PFSK-1 (cell line): ENCODE data around the gene DNASE1L2.

Source experiments
- FOXP2 ChIP-seq: optimal IDR thresholded peaks from 2 replicates; pipeline ENCODE3; 2011; ENCODE audit warnings: borderline replicate concordance, control low read depth, inconsistent platforms; ENCODE audit not compliant: insufficient read depth; ENCODE audit errors: extremely low read length, extremely low read depth
- POLR2AphosphoS5 ChIP-seq: IDR thresholded peaks from 2 replicates; pipeline ENCODE4 v1.6.1; 2012; ENCODE audit warnings: low read depth, mild to moderate bottlenecking, control low read depth, low read length, moderate library complexity
- REST ChIP-seq, 2 experiments: IDR thresholded peaks; 2 replicates each; pipeline versions ENCODE4 v1.6.1 to v1.8.0; 2011 to 2012; ENCODE audit warnings: low read depth in 2 of 2, low read length in 2 of 2, control low read depth in 1 of 2, inconsistent platforms in 1 of 2, mild to moderate bottlenecking in 1 of 2, moderate library complexity in 1 of 2; ENCODE audit not compliant: insufficient read depth in 1 of 2
- SIN3A ChIP-seq: IDR thresholded peaks from 2 replicates; pipeline ENCODE4 v1.6.1; 2012; ENCODE audit warnings: mild to moderate bottlenecking, low read length, moderate library complexity, borderline replicate concordance; ENCODE audit not compliant: insufficient read depth
- TAF1 ChIP-seq: IDR thresholded peaks from 2 replicates; pipeline ENCODE4 v1.6.1; 2012; ENCODE audit warnings: low read length, control low read depth, borderline replicate concordance; ENCODE audit not compliant: insufficient read depth

The DNASE1L2 gene

DNA sequence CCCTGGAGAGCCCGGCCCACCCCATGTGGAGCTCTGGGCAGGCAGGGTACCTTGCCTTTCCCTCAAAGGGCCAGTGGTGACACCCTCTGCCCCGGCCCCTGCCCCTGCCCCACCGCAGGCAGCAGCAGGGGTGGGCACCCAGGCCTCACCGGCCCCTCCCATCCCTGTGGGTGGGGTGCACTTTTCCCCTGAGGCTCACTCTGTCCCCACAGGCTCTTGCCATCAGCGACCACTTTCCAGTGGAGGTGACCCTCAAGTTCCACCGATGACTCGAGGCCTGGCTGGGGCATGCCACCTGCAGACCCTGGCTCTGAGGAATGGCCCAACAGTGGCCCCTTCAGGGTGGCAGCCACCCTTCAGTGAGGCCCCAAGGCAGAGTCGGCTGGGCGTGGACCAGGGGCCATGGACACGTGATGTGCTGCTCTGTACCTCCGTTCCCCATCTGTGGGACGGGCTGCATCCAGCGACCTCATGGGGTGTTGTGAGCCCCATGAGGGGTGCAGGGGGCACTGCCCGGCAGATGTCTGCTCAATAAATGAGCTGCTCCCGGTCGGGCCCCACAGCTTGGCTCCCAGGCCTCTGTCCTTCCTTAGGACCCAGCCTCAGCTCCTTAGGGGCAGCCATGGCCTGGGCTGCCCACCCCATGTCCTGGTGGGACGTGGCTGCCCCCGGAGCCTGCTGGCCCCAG lies 2.0 kb downstream of the DNASE1L2 start:
- TF ChIP-seq POLR2AphosphoS5 (peak; percentile 3; the same call in 1 of the 2 replicates), SIN3A (no peak), FOXP2 (no peak)

DNA sequence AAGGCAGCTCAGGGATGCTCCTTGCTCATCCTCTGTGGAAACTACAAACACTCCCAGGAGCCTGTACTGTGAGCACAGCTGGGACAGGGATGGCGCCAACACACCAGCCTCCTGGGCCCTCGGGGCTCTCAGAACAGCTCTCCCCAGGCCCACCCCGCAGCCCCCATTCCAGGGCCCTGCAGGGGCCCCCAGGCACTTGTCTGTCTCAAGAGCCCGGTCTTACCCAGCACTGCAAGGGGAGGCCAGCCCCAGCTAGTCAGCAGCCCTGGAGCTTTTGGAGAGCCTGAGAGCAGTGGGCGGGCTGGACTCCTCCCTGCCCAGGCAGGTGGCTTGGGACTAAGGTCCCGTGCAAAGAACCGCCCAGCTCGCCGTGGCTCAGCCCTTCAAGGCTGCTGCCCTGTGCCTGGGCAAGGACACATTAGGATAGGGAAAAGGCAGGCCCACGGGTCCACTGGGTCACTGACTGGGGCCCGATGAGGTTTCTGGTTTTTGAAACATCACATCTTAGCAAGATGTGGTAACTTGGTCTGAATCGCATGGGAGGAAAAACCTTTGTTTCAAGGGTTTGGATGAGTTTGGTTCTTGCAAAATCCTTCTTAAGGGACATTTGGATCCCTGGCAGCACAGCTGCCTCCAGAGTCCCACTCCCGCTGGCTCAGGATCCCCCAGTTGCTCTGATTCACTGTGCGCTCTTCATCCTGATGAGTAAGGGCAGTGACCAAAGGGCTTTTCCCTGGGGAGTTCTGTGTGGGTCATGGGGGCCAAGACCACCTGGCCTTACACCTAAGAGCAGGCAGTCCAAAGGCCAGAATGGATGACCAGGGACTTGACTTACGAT lies 2.8 kb downstream of the DNASE1L2 start:
- no peak for TF ChIP-seq SIN3A
- TF ChIP-seq TAF1 = no peak
- TF ChIP-seq REST (IDR thresholded peaks at IDR 0.05; ENCODE audit: insufficient read depth in 1 of 2, low read depth in 2 of 2, low read length in 2 of 2) = no peak
- TF ChIP-seq FOXP2 = no peak
- TF ChIP-seq POLR2AphosphoS5 = no peak; the same call in 1 of the 2 replicates

DNA sequence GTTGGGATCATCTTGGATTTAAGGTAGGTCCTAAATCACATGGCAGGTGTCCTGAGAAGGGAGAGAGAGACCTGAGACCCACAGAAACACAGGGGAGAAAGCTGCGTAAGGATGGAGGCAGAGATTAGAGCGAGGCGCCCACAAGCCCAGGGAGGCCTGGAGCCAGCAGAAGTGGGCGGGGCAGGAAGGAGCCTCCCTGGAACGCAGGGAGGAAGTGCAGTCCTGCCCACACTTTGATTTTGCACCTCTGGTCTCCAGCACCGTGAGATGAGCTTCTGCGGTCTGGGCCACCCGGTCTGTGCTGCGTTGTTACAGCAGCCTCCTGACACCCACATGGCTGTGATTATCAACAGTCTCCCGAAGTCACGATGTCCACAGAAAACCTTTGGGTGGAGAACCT lies 6.4 kb downstream of the DNASE1L2 start:
- no peak for TF ChIP-seq TAF1
- TF ChIP-seq POLR2AphosphoS5 = no peak
- TF ChIP-seq FOXP2 = no peak
- no peak for TF ChIP-seq SIN3A
- TF ChIP-seq REST (IDR thresholded peaks at IDR 0.05; ENCODE audit: insufficient read depth in 1 of 2, low read depth in 2 of 2, low read length in 2 of 2) = no peak

DNA sequence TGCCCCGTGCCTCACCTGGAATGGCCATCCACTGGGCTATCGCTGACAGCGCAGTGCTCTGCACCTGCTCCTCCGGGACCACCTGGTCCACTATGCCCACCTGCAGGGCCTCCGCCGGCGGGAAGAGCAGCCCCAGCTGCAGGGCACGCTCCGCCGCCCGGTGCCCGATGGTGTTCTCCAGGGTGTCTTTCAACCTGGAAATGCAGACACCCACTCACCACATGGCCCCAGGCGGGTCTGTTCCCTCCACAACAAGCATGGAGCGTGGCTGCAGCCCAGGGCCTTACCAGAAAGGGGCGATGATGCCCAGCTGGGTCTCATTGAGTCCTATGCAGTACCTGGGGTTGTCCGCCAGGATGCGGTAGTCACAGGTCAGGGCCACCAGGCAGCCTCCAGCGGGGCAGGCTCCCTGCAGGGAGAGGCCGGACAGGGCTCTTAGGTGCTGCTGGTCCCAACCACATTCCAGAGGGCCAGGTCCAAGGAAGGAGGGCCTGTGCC lies 6.8 kb downstream of the DNASE1L2 start:
- TF ChIP-seq POLR2AphosphoS5 (no peak), REST (IDR thresholded peaks at IDR 0.05; ENCODE audit: insufficient read depth in 1 of 2, low read depth in 2 of 2, low read length in 2 of 2) (no peak), TAF1 (no peak), SIN3A (no peak), FOXP2 (no peak)

DNA sequence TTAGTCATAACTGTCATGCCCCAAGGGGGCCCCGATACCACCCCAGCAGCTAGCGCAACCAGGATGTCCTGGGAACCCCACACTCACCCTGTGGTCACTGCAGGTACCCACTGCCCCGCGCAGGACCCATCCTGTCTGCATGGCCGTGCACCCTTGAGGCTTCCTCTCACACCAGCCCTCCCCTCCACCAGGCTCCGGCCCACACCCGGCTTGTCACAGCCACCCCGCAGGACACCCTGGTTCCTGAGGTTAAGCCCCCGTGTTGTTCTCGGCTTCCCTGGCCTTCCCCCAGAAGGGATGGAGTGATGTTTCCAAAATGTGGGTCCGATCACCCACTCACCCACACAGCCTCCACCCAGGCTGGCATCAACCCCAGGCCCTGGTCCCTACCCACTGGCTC lies 7.5 kb downstream of the DNASE1L2 start:
- TF ChIP-seq FOXP2 = no peak
- no peak for TF ChIP-seq POLR2AphosphoS5
- no peak for TF ChIP-seq TAF1
- TF ChIP-seq REST (IDR thresholded peaks at IDR 0.05; ENCODE audit: insufficient read depth in 1 of 2, low read depth in 2 of 2, low read length in 2 of 2) = no peak
- TF ChIP-seq SIN3A = no peak
